H1 (cell line): ENCODE data around the gene MEIS3. TPM values are rescaled to one million over a fixed set of nuclear protein-coding genes. Genes with fewer than 3 reads are reported as not detected.
"Not testable (repeated sequence)": the region's sequence is repeated elsewhere in the genome, so short reads cannot be mapped to it uniquely, and the experiment has no call there.

ENCODE experiments used
- CTCF ChIA-PET: fragments of 300-600 bp; sonication (Branson Sonifier 250); formaldehyde crosslinking; loops from one replicate; lab custom pipeline; 2021; ENCODE audit not compliant: partially characterized antibody; lab: Charles Lee
- POLR2A ChIA-PET: fragments of 300-600 bp; sonication (Branson Sonifier 250); formaldehyde crosslinking; loops from one replicate; lab custom pipeline; 2021; ENCODE audit warnings: inconsistent platforms; ENCODE audit not compliant: partially characterized antibody; lab: Charles Lee
- DNase-seq, 2 experiments: peaks; one replicate each; pipeline versions ENCODE4 v3.0.0 to v3.0.0-alpha.2; 2010 to 2022; ENCODE audit warnings: low spot score in 2 of 2, low read depth in 1 of 2, mixed read lengths in 1 of 2
- FAIRE-seq: peaks from 2 replicates; lab custom pipeline; 2011; peaks lifted over from hg19 to GRCh38; lab: Jason Lieb, UNC
- H2AFZ ChIP-seq: 2 replicates; pipeline ENCODE4 v1.8.1; 2012; ENCODE audit warnings: low read length, inconsistent platforms
- H2AK5ac ChIP-seq: 2 replicates; pipeline ENCODE4 v1.6.1; 2013; ENCODE audit warnings: low read depth, low read length
- H2BK120ac ChIP-seq: replicated peaks from 2 replicates; pipeline ENCODE3; 2013; ENCODE audit warnings: low read depth, low read length, inconsistent platforms
- H2BK12ac ChIP-seq: 2 replicates; pipeline ENCODE4 v1.6.1; 2013; ENCODE audit warnings: low read depth, low read length
- H2BK15ac ChIP-seq: 2 replicates; pipeline ENCODE4 v1.6.1; 2013; ENCODE audit warnings: low read length
- H2BK20ac ChIP-seq: 2 replicates; pipeline ENCODE4 v1.6.1; 2013; ENCODE audit warnings: low read length
- H2BK5ac ChIP-seq: 2 replicates; pipeline ENCODE4 v1.6.1; 2013; ENCODE audit warnings: low read depth, low read length
- H3K14ac ChIP-seq: 2 replicates; pipeline ENCODE4 v1.6.1; 2013; ENCODE audit warnings: inconsistent platforms; ENCODE audit not compliant: insufficient read length
- H3K18ac ChIP-seq: 2 replicates; pipeline ENCODE4 v1.6.1; 2013; ENCODE audit warnings: low read length; ENCODE audit errors: extremely low read depth
- H3K23ac ChIP-seq: 2 replicates; pipeline ENCODE4 v1.6.1; 2013; ENCODE audit warnings: inconsistent platforms; ENCODE audit not compliant: insufficient read length
- H3K23me2 ChIP-seq: 2 replicates; pipeline ENCODE4 v1.6.1; 2013; ENCODE audit warnings: low read depth, low read length
- H3K27ac ChIP-seq: 2 replicates; pipeline ENCODE4 v1.6.1; 2011; ENCODE audit warnings: low read depth, low read length, inconsistent platforms
- H3K27me3 ChIP-seq, 4 experiments: replicated peaks in 1 of 4; 1 replicate in 1 of 4; 2 replicates in 3 of 4; pipeline versions ENCODE4 v1.6.1 to v1.8.1; 2011 to 2013; ENCODE audit warnings: low read length in 3 of 4, mild to moderate bottlenecking in 3 of 4, inconsistent platforms in 2 of 4, mixed read lengths in 2 of 4, moderate library complexity in 1 of 4; ENCODE audit not compliant: control insufficient read depth in 3 of 4, insufficient read depth in 3 of 4; ENCODE audit errors: extremely low read depth in 1 of 4
- H3K36me3 ChIP-seq, 4 experiments: 2 replicates each; pipeline versions ENCODE4 v1.6.1 to v1.8.1; 2011 to 2013; ENCODE audit warnings: mild to moderate bottlenecking in 4 of 4, low read length in 3 of 4, moderate library complexity in 2 of 4, control low read depth in 1 of 4, inconsistent platforms in 1 of 4; ENCODE audit not compliant: insufficient read depth in 4 of 4, control insufficient read depth in 2 of 4
- H3K4ac ChIP-seq: replicated peaks from 2 replicates; pipeline ENCODE3; 2013; ENCODE audit warnings: low read length, low read depth, mixed read lengths, inconsistent platforms; ENCODE audit not compliant: insufficient read length
- H3K4me1 ChIP-seq, 4 experiments: replicated peaks in 1 of 4; 1 replicate in 1 of 4; 2 replicates in 3 of 4; pipeline versions ENCODE4 v1.6.1 to v1.8.1; 2011 to 2013; ENCODE audit warnings: low read length in 3 of 4, inconsistent platforms in 2 of 4, mixed read lengths in 1 of 4; ENCODE audit not compliant: insufficient read depth in 4 of 4, control insufficient read depth in 3 of 4
- H3K4me2 ChIP-seq, 2 experiments: 2 replicates each; pipeline versions ENCODE4 v1.6.1 to v1.8.1; 2011 to 2013; ENCODE audit warnings: low read depth in 2 of 2, low read length in 2 of 2, control low read depth in 1 of 2, inconsistent platforms in 1 of 2, mild to moderate bottlenecking in 1 of 2; ENCODE audit not compliant: insufficient read depth in 1 of 2
- H3K4me3 ChIP-seq, 4 experiments: fragments of 200-600, 300-600 bp in 1 of 4; sonication (generic), shearing (Covaris generic), sonication (Bioruptor Twin) in 1 of 4; 2 replicates each; pipeline versions ENCODE4 v1.5.1 to v1.8.1; 2011 to 2016; ENCODE audit warnings: low read length in 4 of 4, low read depth in 3 of 4, control low read depth in 2 of 4, inconsistent platforms in 2 of 4, mild to moderate bottlenecking in 2 of 4, mixed read lengths in 1 of 4, moderate library complexity in 1 of 4; ENCODE audit not compliant: insufficient read depth in 2 of 4; ENCODE audit errors: extremely low read depth in 1 of 4
- H3K56ac ChIP-seq: replicated peaks from 2 replicates; pipeline ENCODE3; 2013; ENCODE audit warnings: low read depth, mild to moderate bottlenecking, mixed read lengths, low read length, inconsistent platforms; ENCODE audit not compliant: insufficient read length
- H3K79me1 ChIP-seq: 2 replicates; pipeline ENCODE4 v1.6.1; 2013; ENCODE audit warnings: low read depth, low read length, control low read depth
- H3K79me2 ChIP-seq, 2 experiments: 2 replicates each; pipeline versions ENCODE4 v1.6.1 to v1.8.1; 2012 to 2013; ENCODE audit warnings: low read length in 2 of 2, mild to moderate bottlenecking in 2 of 2, inconsistent platforms in 1 of 2; ENCODE audit not compliant: insufficient read depth in 2 of 2, control insufficient read depth in 1 of 2
- H3K9ac ChIP-seq, 4 experiments: replicated peaks in 1 of 4; 1 replicate in 1 of 4; 2 replicates in 3 of 4; pipeline versions ENCODE4 v1.6.1 to v1.8.1; 2011 to 2013; ENCODE audit warnings: low read depth in 3 of 4, low read length in 3 of 4, control low read depth in 2 of 4, mild to moderate bottlenecking in 2 of 4, moderate library complexity in 2 of 4, inconsistent platforms in 1 of 4; ENCODE audit errors: extremely low read depth in 1 of 4
- H3K9me3 ChIP-seq, 2 experiments: 2 replicates each; pipeline versions ENCODE4 v1.6.1 to v1.8.1; 2012 to 2013; ENCODE audit warnings: mild to moderate bottlenecking in 2 of 2, moderate library complexity in 2 of 2, control low read depth in 1 of 2, inconsistent platforms in 1 of 2, low read depth in 1 of 2, low read length in 1 of 2, mixed read lengths in 1 of 2; ENCODE audit not compliant: insufficient read depth in 2 of 2
- H4K20me1 ChIP-seq, 2 experiments: replicated peaks in 1 of 2; 2 replicates each; pipeline versions ENCODE3 to v1.8.1; 2011 to 2013; ENCODE audit warnings: inconsistent platforms in 2 of 2, low read length in 2 of 2, mild to moderate bottlenecking in 1 of 2; ENCODE audit not compliant: insufficient read depth in 2 of 2, control insufficient read depth in 1 of 2
- H4K5ac ChIP-seq: 2 replicates; pipeline ENCODE4 v1.6.1; 2013; ENCODE audit warnings: low read length, low read depth, mixed read lengths, inconsistent platforms; ENCODE audit not compliant: insufficient read length
- H4K8ac ChIP-seq: 2 replicates; pipeline ENCODE4 v1.8.0; 2013; ENCODE audit warnings: mild to moderate bottlenecking, moderate library complexity, low read length, inconsistent platforms; ENCODE audit not compliant: insufficient read depth; ENCODE audit errors: extremely low read depth
- H4K91ac ChIP-seq: replicated peaks from 2 replicates; pipeline ENCODE3; 2013; ENCODE audit warnings: low read length, mixed read lengths, inconsistent platforms; ENCODE audit not compliant: insufficient read length
- POLR2A ChIP-seq, 2 experiments: IDR thresholded peaks; 1 replicate in 1 of 2; 2 replicates in 1 of 2; pipeline ENCODE4 v1.6.1; 2011; ENCODE audit warnings: low read depth in 2 of 2, low read length in 2 of 2, mild to moderate bottlenecking in 2 of 2; ENCODE audit errors: control extremely low read depth in 1 of 2
- WGBS, 2 experiments: shearing (Covaris generic) in 1 of 2; methylation state at CpG; one replicate each; pipeline versions ENCODE4 v1.1.6 to v1.1.7; 2013 to 2015; ENCODE audit warnings: low lambda C conversion rate in 2 of 2, mixed read lengths in 2 of 2, inconsistent platforms in 1 of 2, low coverage in 1 of 2, missing lambda C conversion rate in 1 of 2; ENCODE audit not compliant: insufficient replicate concordance in 2 of 2, insufficient coverage in 1 of 2, insufficient read length in 1 of 2; ENCODE audit errors: extremely low coverage in 1 of 2, missing lambda C conversion rate in 1 of 2; 5-methylcytosine and 5-hydroxymethylcytosine counted together
- polyA plus RNA-seq, 7 experiments: library from polyadenylated mRNA; depleted of rRNA in 3 of 7; stranded (reverse) in 5 of 7; unstranded in 2 of 7; fragments of >200 nt in 5 of 7; fragments of 200-250 nt in 2 of 7; gene quantifications; 1 replicate in 5 of 7; 2 replicates in 1 of 7; 4 replicates in 1 of 7; pipeline versions ENCODE4 v1.2.1 to v1.2.3, GENCODE V29; 2011 to 2013; ENCODE audit warnings: missing spikeins in 2 of 7, mixed read lengths in 2 of 7
- total RNA-seq: library from RNA; stranded (reverse); fragmentation: NEBNext Ultra II Directional; extraction: Animal tissue kit (Norgen Biotek cat#: 25700); gene quantifications from 2 replicates; pipeline ENCODE4 v1.2.1, GENCODE V29; 2021

Gene MEIS3
- total and polyA plus RNA-seq, 2 of the 8 experiments (the other 6 are each of a cell fraction or from before 2014, with no cell fraction given), result 24.5 to 28.2 TPM

DNA sequence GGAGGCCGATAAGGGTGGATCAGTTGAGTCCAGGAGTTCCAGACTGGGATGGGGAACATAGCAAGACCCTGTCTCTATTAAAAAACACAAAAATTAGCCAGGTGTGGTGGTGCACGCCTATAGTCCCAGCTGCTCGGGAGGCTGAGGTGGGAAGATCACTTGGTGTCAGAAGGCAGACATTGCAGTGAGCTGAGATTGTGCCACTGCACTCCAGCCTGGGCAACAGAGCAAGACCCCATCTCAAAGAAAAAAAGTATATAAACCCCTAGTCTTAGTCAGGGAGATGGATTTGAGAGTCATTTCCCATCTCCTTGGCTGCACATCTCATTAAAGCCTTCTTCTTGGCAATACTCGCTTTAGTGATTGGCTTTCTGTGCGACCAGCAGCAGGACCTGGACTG is 35.4 kb downstream of the MEIS3 start:
- H2AK5ac ChIP-seq, H3K18ac ChIP-seq, H3K4me2 ChIP-seq, H2AFZ ChIP-seq, H3K4me1 ChIP-seq, H4K8ac ChIP-seq, H2BK12ac ChIP-seq, H3K23ac ChIP-seq, FAIRE-seq, H3K79me2 ChIP-seq, DNase-seq: not testable (repeated sequence)
- POLR2A ChIA-PET, result interaction anchor here (0.8 to 3.2 kb wide), 2 partner anchors 9 to 30 kb away, joined by 3 to 12 read pairs; no protein-coding TSS in a partner anchor
- 90% methylated on average over 5 of the region's 5 CpGs; no CpG with 5 or more reads in 1 of the 2 experiments for WGBS, 2 experiments
- CTCF ChIA-PET, result interaction anchor here (0.6 to 1.9 kb wide), 4 partner anchors 11 to 969 kb away, joined by 3 to 5 read pairs (median 4); no protein-coding TSS in a partner anchor
- peak; percentile 10 to 14; a peak in 1 of 3 replicates for TF ChIP-seq POLR2A (IDR thresholded peaks at IDR 0.05; ENCODE audit: control extremely low read depth in 1 of 2, low read depth in 2 of 2, low read length in 2 of 2)
- TF ChIP-seq, all 59 proteins: peak for 1; not testable (repeated sequence) for 58
- H3K23me2 ChIP-seq, H4K91ac ChIP-seq, H3K4ac ChIP-seq, H2BK15ac ChIP-seq, H2BK20ac ChIP-seq, H4K5ac ChIP-seq, H3K14ac ChIP-seq, H2BK5ac ChIP-seq, H3K9me3 ChIP-seq, H3K27me3 ChIP-seq, H3K4me3 ChIP-seq, H3K9ac ChIP-seq, H2BK120ac ChIP-seq, H3K27ac ChIP-seq, H3K79me1 ChIP-seq, H4K20me1 ChIP-seq, H3K56ac ChIP-seq: not testable (repeated sequence)
- H3K36me3 ChIP-seq, result peaks cover 17 to 33% (median 27%) of the 10 kb centered on the region in 4 experiments; a peak in 7 of 8 replicates
